NCI-H187 (cell line): Measurements from ENCODE around the gene GRM7.

ENCODE experiments used
- DNase-seq, 2 experiments: peaks; one replicate each; lab custom pipeline; 2025; lab: John Stamatoyannopoulos, UW

The GRM7 gene

GRCh38 chr3:7241584-7242302 is 380.8 kb downstream of the GRM7 start:
- DNase-seq, result no peak

GRCh38 chr3:7242303-7242635 is 381.4 kb downstream of the GRM7 start:
- DNase-seq, result no peak

- DNase-seq, result no peak
Measured at GRCh38 chr3:7249493-7250076, 388.7 kb downstream of the GRM7 start.

GRCh38 chr3:7254251-7254650 is 393.3 kb downstream of the GRM7 start:
- DNase-seq, result no peak

GRCh38 chr3:7260975-7261374 is 400.1 kb downstream of the GRM7 start:
- no peak for DNase-seq

GRCh38 chr3:7263347-7264195 is 402.7 kb downstream of the GRM7 start:
- DNase-seq, result no peak

- no peak for DNase-seq
Measured at GRCh38 chr3:7264196-7264526, 403.2 kb downstream of the GRM7 start.

GRCh38 chr3:7265736-7266135 is 404.8 kb downstream of the GRM7 start:
- no peak for DNase-seq

- DNase-seq, result no peak
Measured at GRCh38 chr3:7266551-7266950, 405.6 kb downstream of the GRM7 start.

GRCh38 chr3:7270731-7271130 is 409.8 kb downstream of the GRM7 start:
- DNase-seq, result no peak

- DNase-seq, result no peak
Measured at GRCh38 chr3:7271631-7272030, 410.7 kb downstream of the GRM7 start.

- DNase-seq, result no peak
Measured at GRCh38 chr3:7272203-7272602, 411.3 kb downstream of the GRM7 start.

GRCh38 chr3:7275396-7275795 is 414.5 kb downstream of the GRM7 start:
- DNase-seq, result no peak

GRCh38 chr3:7280318-7280717 is 419.4 kb downstream of the GRM7 start:
- DNase-seq, result no peak

- DNase-seq, result no peak
Measured at GRCh38 chr3:7282988-7283387, 422.1 kb downstream of the GRM7 start.

GRCh38 chr3:7285505-7285904 is 424.6 kb downstream of the GRM7 start:
- DNase-seq, result no peak

- no peak for DNase-seq
Measured at GRCh38 chr3:7288133-7288532, 427.2 kb downstream of the GRM7 start.

GRCh38 chr3:7289121-7289520 is 428.2 kb downstream of the GRM7 start:
- DNase-seq, result no peak

- DNase-seq, result no peak
Measured at GRCh38 chr3:7290077-7290825, 429.3 kb downstream of the GRM7 start.

- no peak for DNase-seq
Measured at GRCh38 chr3:7292362-7292761, 431.4 kb downstream of the GRM7 start.

- no peak for DNase-seq
Measured at GRCh38 chr3:7293286-7293685, 432.4 kb downstream of the GRM7 start.

- no peak for DNase-seq
Measured at GRCh38 chr3:7305561-7305960, 444.6 kb downstream of the GRM7 start.

- no peak for DNase-seq
Measured at GRCh38 chr3:7306901-7307300, 446.0 kb downstream of the GRM7 start.
